HL-60 (cell line): Measurements from ENCODE around the gene IRF2.

Experiments used
- DNase-seq, 2 experiments: peaks; one replicate each; pipeline ENCODE4 v3.0.0-alpha.2; 2010 to 2020; ENCODE audit warnings: low read depth in 1 of 2, low spot score in 1 of 2
- H3K27ac ChIP-seq: fragments of 250-450 bp; sonication (Bioruptor Pico); replicated peaks from 2 replicates; pipeline ENCODE4 v1.5.1; 2020; ENCODE audit warnings: mild to moderate bottlenecking, moderate library complexity
- H3K27me3 ChIP-seq: fragments of 250-450 bp; sonication (Bioruptor Pico); 2 replicates; pipeline ENCODE4 v1.5.1; 2021; ENCODE audit warnings: mild to moderate bottlenecking, moderate library complexity; ENCODE audit not compliant: insufficient read depth, poor library complexity, severe bottlenecking
- H3K4me3 ChIP-seq: replicated peaks from 2 replicates; pipeline ENCODE4 v1.5.1; 2011; ENCODE audit warnings: mild to moderate bottlenecking, control low read depth, low read length; ENCODE audit not compliant: insufficient read depth
- GABPA ChIP-seq: IDR thresholded peaks from 2 replicates; pipeline ENCODE4 v1.6.1; 2012; ENCODE audit warnings: low read depth
- POLR2AphosphoS5 ChIP-seq: IDR thresholded peaks from 2 replicates; pipeline ENCODE4 v1.6.1; 2012; ENCODE audit warnings: low read depth
- SPI1 ChIP-seq: IDR thresholded peaks from 2 replicates; pipeline ENCODE4 v1.6.1; 2012; ENCODE audit warnings: low read depth, mild to moderate bottlenecking, borderline replicate concordance
- TF ChIP-seq, protein P1 (sequence below): IDR thresholded peaks from 2 replicates; pipeline ENCODE4 v1.6.1; 2012; ENCODE audit warnings: low read depth; ENCODE audit not compliant: insufficient replicate concordance
- TF ChIP-seq, protein P2 (sequence below): IDR thresholded peaks from one replicate; pipeline ENCODE4 v1.5.1; 2011; ENCODE audit warnings: low read length, control low read depth, inconsistent platforms; ENCODE audit not compliant: insufficient read depth

IRF2 gene

DNA sequence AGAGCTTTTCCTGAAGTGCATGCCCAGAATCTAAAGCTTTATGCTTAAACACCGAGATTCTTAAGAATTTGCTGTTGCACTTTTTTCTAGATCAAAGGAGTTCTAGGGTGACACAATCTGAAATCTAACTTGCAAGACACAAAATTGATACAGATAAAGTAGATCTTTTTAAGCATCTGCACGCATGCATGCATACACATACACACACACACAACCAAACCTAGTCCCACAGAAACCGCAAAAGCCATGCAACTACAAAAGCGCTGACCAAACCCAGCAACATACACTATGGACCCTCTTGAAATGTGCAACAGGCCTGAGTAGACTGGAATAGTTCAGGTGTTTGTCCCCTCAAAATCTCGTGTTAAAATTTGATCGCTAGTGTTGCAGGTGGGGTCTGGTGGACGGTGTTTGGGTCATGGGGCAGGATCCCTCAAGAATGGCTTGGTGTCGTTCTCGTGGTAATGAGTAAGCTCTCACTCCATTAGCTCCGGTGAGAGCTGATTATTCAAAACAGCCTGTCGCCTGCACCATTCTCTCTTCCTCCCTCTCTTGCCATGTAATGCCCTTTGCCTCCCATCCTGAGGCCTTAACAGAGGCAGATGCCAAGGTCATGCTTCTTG lies 52.7 kb downstream of the IRF2 start:
- TF ChIP-seq POLR2AphosphoS5 = no peak
- Histone ChIP-seq H3K27me3 (no peaks in the 10 kb centered on the region), H3K4me3 (no peak overlapping the region), H3K27ac (no peak overlapping the region)
- DNase-seq = no peak

DNA sequence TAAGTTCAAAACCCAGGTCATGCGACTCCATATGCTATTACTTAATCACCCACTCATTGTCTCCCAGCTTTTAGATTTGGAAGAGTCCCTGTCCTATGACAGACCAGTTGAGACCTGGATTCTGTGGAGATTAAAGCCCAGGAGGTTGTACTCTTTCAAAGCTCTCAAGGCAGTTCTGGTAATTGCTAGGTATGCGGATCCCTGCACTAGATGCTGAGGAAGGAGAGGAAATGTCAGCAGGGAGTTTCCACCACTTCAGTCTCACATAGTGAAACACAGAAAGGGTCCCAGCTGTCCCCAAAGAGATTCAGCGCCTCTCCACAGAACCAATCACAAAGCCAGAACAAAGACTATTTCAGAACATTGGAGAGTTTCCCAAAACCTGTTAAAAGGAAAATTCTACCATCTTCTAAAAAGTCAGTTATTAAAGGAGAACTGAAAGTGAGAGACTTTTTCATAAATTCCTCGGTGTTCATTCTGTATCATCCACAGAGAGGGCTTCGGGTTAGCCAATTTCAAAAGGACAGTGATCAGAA lies 53.4 kb downstream of the IRF2 start:
- H3K27me3 ChIP-seq = no peaks in the 10 kb centered on the region
- no peak overlapping the region for H3K4me3 ChIP-seq
- TF ChIP-seq, protein P1, sequence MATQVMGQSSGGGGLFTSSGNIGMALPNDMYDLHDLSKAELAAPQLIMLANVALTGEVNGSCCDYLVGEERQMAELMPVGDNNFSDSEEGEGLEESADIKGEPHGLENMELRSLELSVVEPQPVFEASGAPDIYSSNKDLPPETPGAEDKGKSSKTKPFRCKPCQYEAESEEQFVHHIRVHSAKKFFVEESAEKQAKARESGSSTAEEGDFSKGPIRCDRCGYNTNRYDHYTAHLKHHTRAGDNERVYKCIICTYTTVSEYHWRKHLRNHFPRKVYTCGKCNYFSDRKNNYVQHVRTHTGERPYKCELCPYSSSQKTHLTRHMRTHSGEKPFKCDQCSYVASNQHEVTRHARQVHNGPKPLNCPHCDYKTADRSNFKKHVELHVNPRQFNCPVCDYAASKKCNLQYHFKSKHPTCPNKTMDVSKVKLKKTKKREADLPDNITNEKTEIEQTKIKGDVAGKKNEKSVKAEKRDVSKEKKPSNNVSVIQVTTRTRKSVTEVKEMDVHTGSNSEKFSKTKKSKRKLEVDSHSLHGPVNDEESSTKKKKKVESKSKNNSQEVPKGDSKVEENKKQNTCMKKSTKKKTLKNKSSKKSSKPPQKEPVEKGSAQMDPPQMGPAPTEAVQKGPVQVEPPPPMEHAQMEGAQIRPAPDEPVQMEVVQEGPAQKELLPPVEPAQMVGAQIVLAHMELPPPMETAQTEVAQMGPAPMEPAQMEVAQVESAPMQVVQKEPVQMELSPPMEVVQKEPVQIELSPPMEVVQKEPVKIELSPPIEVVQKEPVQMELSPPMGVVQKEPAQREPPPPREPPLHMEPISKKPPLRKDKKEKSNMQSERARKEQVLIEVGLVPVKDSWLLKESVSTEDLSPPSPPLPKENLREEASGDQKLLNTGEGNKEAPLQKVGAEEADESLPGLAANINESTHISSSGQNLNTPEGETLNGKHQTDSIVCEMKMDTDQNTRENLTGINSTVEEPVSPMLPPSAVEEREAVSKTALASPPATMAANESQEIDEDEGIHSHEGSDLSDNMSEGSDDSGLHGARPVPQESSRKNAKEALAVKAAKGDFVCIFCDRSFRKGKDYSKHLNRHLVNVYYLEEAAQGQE = no peak
- TF ChIP-seq, protein P2, sequence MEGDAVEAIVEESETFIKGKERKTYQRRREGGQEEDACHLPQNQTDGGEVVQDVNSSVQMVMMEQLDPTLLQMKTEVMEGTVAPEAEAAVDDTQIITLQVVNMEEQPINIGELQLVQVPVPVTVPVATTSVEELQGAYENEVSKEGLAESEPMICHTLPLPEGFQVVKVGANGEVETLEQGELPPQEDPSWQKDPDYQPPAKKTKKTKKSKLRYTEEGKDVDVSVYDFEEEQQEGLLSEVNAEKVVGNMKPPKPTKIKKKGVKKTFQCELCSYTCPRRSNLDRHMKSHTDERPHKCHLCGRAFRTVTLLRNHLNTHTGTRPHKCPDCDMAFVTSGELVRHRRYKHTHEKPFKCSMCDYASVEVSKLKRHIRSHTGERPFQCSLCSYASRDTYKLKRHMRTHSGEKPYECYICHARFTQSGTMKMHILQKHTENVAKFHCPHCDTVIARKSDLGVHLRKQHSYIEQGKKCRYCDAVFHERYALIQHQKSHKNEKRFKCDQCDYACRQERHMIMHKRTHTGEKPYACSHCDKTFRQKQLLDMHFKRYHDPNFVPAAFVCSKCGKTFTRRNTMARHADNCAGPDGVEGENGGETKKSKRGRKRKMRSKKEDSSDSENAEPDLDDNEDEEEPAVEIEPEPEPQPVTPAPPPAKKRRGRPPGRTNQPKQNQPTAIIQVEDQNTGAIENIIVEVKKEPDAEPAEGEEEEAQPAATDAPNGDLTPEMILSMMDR = no peak
- no peak for TF ChIP-seq GABPA
- TF ChIP-seq SPI1 = no peak
- TF ChIP-seq POLR2AphosphoS5 = no peak
- no peak for DNase-seq
- H3K27ac ChIP-seq = no peak overlapping the region

DNA sequence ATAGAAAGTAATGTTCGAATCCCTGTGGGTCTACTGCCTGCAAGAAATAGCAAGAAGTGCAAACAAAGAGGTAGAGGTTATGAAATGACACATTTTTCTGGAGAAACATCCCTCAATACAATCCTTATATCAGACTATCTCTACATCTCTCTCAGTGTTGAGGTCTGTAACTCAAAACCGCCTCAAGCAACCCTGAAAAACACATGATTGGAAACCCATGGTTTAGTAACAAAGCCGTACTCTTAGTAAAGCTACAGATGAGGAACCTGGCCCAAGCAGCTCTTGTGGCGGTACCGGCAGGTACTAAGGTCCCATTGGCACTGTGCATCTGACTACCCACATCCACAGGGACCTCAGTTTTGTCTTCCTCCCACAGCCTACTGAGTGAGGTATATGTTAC lies 53.9 kb downstream of the IRF2 start:
- DNase-seq = no peak
- no peak overlapping the region for H3K27ac ChIP-seq
- no peak for TF ChIP-seq GABPA
- TF ChIP-seq, protein P1 = no peak
- no peak for TF ChIP-seq POLR2AphosphoS5
- no peak for TF ChIP-seq SPI1
- TF ChIP-seq, protein P2 = no peak
- no peak overlapping the region for H3K4me3 ChIP-seq
- no peaks in the 10 kb centered on the region for H3K27me3 ChIP-seq

DNA sequence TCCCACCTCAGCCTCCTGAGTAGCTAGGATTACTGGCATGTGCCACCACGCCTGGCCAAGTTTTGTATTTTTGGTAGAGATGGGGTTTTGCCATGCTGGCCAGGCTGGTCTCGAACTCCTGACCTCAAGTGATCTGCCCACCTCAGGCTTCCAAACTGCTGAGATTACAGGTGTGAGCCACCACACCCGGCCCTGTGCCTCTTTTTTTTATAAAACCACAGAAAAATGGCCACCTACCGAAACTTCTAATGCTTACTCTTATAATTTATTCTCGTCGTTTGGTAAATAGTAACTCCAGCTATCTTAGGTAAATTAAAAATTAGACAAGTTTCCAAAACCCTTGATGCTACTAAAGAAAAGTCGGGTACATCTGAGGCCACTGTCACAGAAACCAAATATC lies 54.4 kb downstream of the IRF2 start:
- no peak for DNase-seq
- Histone ChIP-seq H3K27ac (no peak overlapping the region), H3K27me3 (no peaks in the 10 kb centered on the region), H3K4me3 (no peak overlapping the region)
- TF ChIP-seq POLR2AphosphoS5 (no peak), GABPA (no peak), SPI1 (no peak)
- TF ChIP-seq, protein P1 = no peak
- TF ChIP-seq, protein P2 = no peak
